Measurements from ENCODE around the gene FRS3. TPM values are rescaled to one million over a fixed set of nuclear protein-coding genes. Genes with fewer than 3 reads are reported as not detected.

Gene FRS3
- total RNA-seq, 1 donor from 2014 or later = 3.1 TPM

- TF ChIP-seq EZH2 (IDR thresholded peaks at IDR 0.05; ENCODE audit: insufficient read depth, low read length) (no peak), CTCF (IDR thresholded peaks at IDR 0.05; ENCODE audit: insufficient read depth, low read depth, low read length) (no peak)
- H3K4me1 ChIP-seq (ENCODE audit: insufficient read depth, low read length) = peaks cover 5% of the 10 kb centered on the region
- H3K79me2 ChIP-seq (ENCODE audit: insufficient read depth, low read length) = no peaks in the 10 kb centered on the region
- H2AFZ ChIP-seq (ENCODE audit: low read depth, low read length) = no peak overlapping the region
- Mint-ChIP-seq H3K27me3 (ENCODE audit: low read depth, unreplicated experiment) (no peaks in the 10 kb centered on the region), H3K27ac (ENCODE audit: unreplicated experiment) (no peak overlapping the region), H3K4me1 (ENCODE audit: low read depth, unreplicated experiment) (peaks cover 19% of the 10 kb centered on the region), H3K9me3 (ENCODE audit: unreplicated experiment) (no peaks in the 10 kb centered on the region), H3K36me3 (ENCODE audit: low read depth, unreplicated experiment) (peaks cover 5% of the 10 kb centered on the region), H3K4me3 (ENCODE audit: unreplicated experiment) (peak overlapping the region; percentile 50)
- no peak overlapping the region for H3K27ac ChIP-seq (ENCODE audit: low read depth, low read length)
- no peaks in the 10 kb centered on the region for H3K36me3 ChIP-seq (ENCODE audit: insufficient read depth, low read length)
- no peaks in the 10 kb centered on the region for H3K9me3 ChIP-seq (ENCODE audit: insufficient read depth, low read depth, low read length)
- H3K27me3 ChIP-seq (ENCODE audit: insufficient read depth, low read length) = no peaks in the 10 kb centered on the region
- H4K20me1 ChIP-seq (ENCODE audit: insufficient read depth, low read length) = no peaks in the 10 kb centered on the region
- DNase-seq (ENCODE audit: low read depth) (no peak), FAIRE-seq (no peak)
- H3K4me2 ChIP-seq (ENCODE audit: low read length) = no peak overlapping the region
- H3K9ac ChIP-seq (ENCODE audit: low read length) = no peak overlapping the region
- H3K4me3 ChIP-seq (ENCODE audit: insufficient read depth, low read depth, low read length) = no peak overlapping the region
Observed at GRCh38 chr6:41799559-41799911, 19.8 kb upstream of the FRS3 start.

- FAIRE-seq = no peak
- Mint-ChIP-seq H3K36me3 (ENCODE audit: low read depth, unreplicated experiment) (peaks cover 5% of the 10 kb centered on the region), H3K9me3 (ENCODE audit: unreplicated experiment) (no peaks in the 10 kb centered on the region), H3K27ac (ENCODE audit: unreplicated experiment) (no peak overlapping the region), H3K4me1 (ENCODE audit: low read depth, unreplicated experiment) (peaks cover 14% of the 10 kb centered on the region), H3K27me3 (ENCODE audit: low read depth, unreplicated experiment) (no peaks in the 10 kb centered on the region), H3K4me3 (ENCODE audit: unreplicated experiment) (no peak overlapping the region)
- no peak overlapping the region for H3K27ac ChIP-seq (ENCODE audit: low read depth, low read length)
- peaks cover 5% of the 10 kb centered on the region for H3K4me1 ChIP-seq (ENCODE audit: insufficient read depth, low read length)
- H3K79me2 ChIP-seq (ENCODE audit: insufficient read depth, low read length) = no peaks in the 10 kb centered on the region
- no peak for DNase-seq (ENCODE audit: low read depth)
- H3K4me3 ChIP-seq (ENCODE audit: insufficient read depth, low read depth, low read length) = no peak overlapping the region
- no peaks in the 10 kb centered on the region for H3K27me3 ChIP-seq (ENCODE audit: insufficient read depth, low read length)
- no peaks in the 10 kb centered on the region for H4K20me1 ChIP-seq (ENCODE audit: insufficient read depth, low read length)
- H3K9me3 ChIP-seq (ENCODE audit: insufficient read depth, low read depth, low read length) = no peaks in the 10 kb centered on the region
- no peak overlapping the region for H3K9ac ChIP-seq (ENCODE audit: low read length)
- no peak overlapping the region for H2AFZ ChIP-seq (ENCODE audit: low read depth, low read length)
- no peaks in the 10 kb centered on the region for H3K36me3 ChIP-seq (ENCODE audit: insufficient read depth, low read length)
- no peak overlapping the region for H3K4me2 ChIP-seq (ENCODE audit: low read length)
- no peak for TF ChIP-seq EZH2 (IDR thresholded peaks at IDR 0.05; ENCODE audit: insufficient read depth, low read length)
- TF ChIP-seq CTCF (IDR thresholded peaks at IDR 0.05; ENCODE audit: insufficient read depth, low read depth, low read length) = no peak
Observed at GRCh38 chr6:41798901-41799558, 19.3 kb upstream of the FRS3 start.

GRCh38 chr6:41796474-41796873 is 16.8 kb upstream of the FRS3 start:
- H3K36me3 Mint-ChIP-seq (ENCODE audit: low read depth, unreplicated experiment) = peaks cover 8% of the 10 kb centered on the region
- no peak for TF ChIP-seq EZH2 (IDR thresholded peaks at IDR 0.05; ENCODE audit: insufficient read depth, low read length)
- no peak for TF ChIP-seq CTCF (IDR thresholded peaks at IDR 0.05; ENCODE audit: insufficient read depth, low read depth, low read length)
- DNase-seq (ENCODE audit: low read depth) (no peak), FAIRE-seq (no peak)
- Histone ChIP-seq H2AFZ (ENCODE audit: low read depth, low read length) (no peak overlapping the region), H4K20me1 (ENCODE audit: insufficient read depth, low read length) (no peaks in the 10 kb centered on the region), H3K9me3 (ENCODE audit: insufficient read depth, low read depth, low read length) (no peaks in the 10 kb centered on the region), H3K4me3 (ENCODE audit: insufficient read depth, low read depth, low read length) (no peak overlapping the region), H3K79me2 (ENCODE audit: insufficient read depth, low read length) (no peaks in the 10 kb centered on the region), H3K4me1 (ENCODE audit: insufficient read depth, low read length) (peaks cover 5% of the 10 kb centered on the region), H3K4me2 (ENCODE audit: low read length) (no peak overlapping the region), H3K27me3 (ENCODE audit: insufficient read depth, low read length) (no peaks in the 10 kb centered on the region), H3K27ac (ENCODE audit: low read depth, low read length) (no peak overlapping the region), H3K36me3 (ENCODE audit: insufficient read depth, low read length) (peaks cover 10% of the 10 kb centered on the region), H3K9ac (ENCODE audit: low read length) (no peak overlapping the region)
- H3K4me1 Mint-ChIP-seq (ENCODE audit: low read depth, unreplicated experiment) = peaks cover 14% of the 10 kb centered on the region
- no peaks in the 10 kb centered on the region for H3K9me3 Mint-ChIP-seq (ENCODE audit: unreplicated experiment)
- H3K27me3 Mint-ChIP-seq (ENCODE audit: low read depth, unreplicated experiment) = no peaks in the 10 kb centered on the region
- H3K27ac Mint-ChIP-seq (ENCODE audit: unreplicated experiment) = no peak overlapping the region
- H3K4me3 Mint-ChIP-seq (ENCODE audit: unreplicated experiment) = no peak overlapping the region
